Stimulated activated CD8-positive, alpha-beta memory T cell treated with anti-CD3 and anti-CD28 coated beads, Interleukin-4, amount 100 ng/mL, for 1 hour (primary cell): Measurements from ENCODE around the gene LGALS12.

Experiments used
- DNase-seq, 2 donors: peaks; one replicate each; pipeline ENCODE4 v3.0.0-alpha.2; 2020; ENCODE audit warnings: low read depth in 2 of 2, low spot score in 1 of 2

The LGALS12 gene

DNA sequence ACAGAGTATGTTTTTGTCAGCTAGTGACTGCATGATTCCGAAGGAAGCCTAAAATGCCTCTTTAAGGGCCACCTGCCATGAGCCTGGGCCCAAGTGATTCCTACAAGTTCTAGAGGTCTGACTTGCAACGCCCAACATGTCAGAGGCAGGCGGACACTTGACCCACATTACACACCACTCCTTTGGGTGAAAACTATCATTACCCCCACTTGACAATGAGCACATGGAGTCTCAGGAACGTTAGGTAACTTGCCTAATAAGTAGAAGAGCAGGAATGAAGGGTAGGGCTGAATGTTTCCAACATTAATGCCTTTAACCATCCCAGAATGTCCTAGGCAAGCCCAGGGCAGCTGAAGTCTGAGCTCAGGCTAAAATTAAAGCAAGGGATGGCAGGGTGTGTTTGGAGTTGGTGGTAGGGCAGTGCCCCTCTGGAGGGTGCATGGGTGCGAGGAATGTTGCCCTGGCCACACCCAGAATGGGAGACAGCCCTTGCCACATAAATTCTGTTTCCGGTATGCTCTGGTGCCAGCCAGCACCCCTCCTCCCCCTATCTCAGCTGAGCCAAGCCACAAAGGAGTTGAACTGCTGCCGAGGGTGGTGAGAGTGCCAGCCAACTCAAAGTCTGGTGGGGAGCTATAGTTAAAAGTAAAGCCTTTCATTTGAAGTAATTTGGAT lies 54.8 kb downstream of the LGALS12 start:
- DNase-seq, result no peak

DNA sequence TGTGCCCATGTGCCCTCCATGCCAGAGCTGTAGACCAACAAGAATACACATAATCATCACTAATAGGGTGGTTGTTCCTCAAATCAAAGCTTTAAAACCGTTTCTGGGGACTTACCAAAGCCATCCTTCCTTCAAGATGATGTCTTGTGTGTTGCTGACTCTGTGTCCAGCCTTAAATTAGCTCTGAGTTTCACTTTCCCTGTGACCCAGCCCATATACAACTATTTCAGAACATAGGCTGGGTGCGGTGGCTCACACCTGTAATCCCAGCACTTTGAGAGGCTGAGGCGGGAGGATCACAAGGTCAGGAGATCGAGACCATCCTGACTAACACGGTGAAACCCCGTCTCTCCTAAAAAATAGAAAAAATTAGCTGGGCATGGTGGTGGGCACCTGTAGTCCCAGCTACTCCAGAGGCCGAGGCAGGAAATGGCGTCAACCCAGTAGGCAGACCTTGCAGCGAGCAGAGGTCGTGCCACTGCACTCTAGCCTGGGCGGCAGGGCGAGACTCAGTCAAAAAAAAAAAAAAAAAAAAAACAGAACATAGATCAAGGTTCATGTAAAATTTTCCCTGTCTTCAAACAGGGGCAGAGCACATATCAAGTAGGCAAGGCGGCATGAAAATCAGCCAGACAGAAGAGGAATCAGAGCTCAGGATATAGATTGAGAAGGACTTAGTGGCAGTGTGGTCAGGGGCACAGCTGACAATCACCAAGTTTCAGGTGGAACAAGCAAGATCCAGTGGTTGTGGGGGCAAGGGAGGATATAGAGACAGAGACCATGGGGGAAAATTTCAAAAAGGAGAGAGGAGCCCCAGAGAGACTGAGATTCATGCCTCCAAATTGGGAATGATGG lies 57.5 kb downstream of the LGALS12 start, which contains the start of gene PLAAT2:
PLAAT2 (minus strand) TSS at position 179 of the 855 bp plus-strand sequence; CDS start at position 124, 55 bp downstream.
- DNase-seq, result no peak

DNA sequence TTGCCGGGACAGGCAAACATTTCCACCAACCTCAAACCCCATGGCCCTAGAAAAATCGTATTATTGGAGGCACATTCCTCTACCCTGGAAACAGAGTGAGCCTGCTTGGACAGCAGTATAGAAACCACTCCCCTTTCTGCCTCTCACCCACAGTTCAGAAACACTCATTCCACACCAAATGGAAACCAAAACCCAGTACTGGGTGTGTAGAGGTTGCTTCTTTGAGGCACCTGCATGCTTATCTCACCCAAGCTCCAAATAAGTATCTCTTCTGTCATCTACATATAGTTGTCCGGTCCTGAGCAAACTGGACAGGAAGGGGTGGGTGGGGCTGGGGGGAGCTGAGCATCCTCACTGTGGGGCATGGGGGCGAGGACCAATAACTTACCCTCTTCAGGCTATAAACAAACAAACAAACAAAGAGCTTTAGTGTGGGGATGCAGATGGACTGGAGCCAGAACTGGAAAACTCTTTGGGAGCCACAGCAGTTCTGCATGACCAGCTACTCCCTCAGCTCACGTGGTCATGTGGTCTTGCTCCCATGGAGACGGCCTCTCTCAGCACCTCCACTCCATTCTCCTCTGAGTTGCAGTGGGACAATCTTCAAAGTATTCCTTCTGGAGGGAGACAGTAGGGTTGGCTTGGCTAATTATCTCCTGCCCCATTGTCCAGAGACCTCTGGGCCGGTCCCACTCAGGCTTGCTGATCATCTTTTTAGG lies 58.3 kb downstream of the LGALS12 start:
- DNase-seq, result no peak

GRCh38 chr11:63564784-63565350 lies 59.0 kb downstream of the LGALS12 start:
- DNase-seq, result no peak
